Gastrocnemius medialis (tissue), 4 donors: ENCODE measurements around the gene CMIP.

ENCODE experiments used
- POLR2A ChIP-seq, 2 donors: fragments of 450-650 bp; IDR thresholded peaks; one replicate each; pipeline ENCODE4 v1.6.1; 2017; ENCODE audit warnings: antibody characterized with exemption in 2 of 2, mild to moderate bottlenecking in 2 of 2, moderate library complexity in 2 of 2
- TF ChIP-seq, protein P1 (sequence below), 5 experiments: fragments of 450-650 bp in 3 of 5; fragments of 200-600 bp in 2 of 5; sonication (generic) in 2 of 5; IDR thresholded peaks in 4 of 5; conservative IDR thresholded peaks in 1 of 5; 1 replicate in 4 of 5; 2 replicates in 1 of 5; pipeline ENCODE4 v1.5.1; 2016 to 2019; ENCODE audit warnings: antibody characterized with exemption in 5 of 5, mild to moderate bottlenecking in 3 of 5, moderate library complexity in 3 of 5

DNA sequence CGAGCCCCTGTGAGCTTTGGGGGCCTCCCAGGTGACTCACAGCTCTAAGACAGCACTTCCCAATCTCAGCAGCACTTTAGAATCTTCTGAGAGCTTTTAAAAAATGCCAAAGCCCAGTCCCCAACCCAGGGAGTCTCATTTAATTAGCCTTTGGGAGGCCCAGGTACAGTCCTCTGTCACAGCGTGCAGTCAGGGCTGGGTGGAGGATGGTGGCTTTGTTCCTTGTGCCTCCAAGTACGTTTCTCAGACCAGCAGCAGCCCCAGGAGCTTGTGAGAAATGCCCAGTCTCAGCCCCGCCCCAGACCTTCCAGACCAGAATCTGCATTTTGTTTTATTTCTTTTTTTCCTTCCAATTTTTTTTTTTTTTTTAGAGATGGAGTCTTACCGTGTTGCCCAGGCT is 27.4 kb upstream of the CMIP start:
- TF ChIP-seq POLR2A (IDR thresholded peaks at IDR 0.05), result no peak
- TF ChIP-seq, protein P1, sequence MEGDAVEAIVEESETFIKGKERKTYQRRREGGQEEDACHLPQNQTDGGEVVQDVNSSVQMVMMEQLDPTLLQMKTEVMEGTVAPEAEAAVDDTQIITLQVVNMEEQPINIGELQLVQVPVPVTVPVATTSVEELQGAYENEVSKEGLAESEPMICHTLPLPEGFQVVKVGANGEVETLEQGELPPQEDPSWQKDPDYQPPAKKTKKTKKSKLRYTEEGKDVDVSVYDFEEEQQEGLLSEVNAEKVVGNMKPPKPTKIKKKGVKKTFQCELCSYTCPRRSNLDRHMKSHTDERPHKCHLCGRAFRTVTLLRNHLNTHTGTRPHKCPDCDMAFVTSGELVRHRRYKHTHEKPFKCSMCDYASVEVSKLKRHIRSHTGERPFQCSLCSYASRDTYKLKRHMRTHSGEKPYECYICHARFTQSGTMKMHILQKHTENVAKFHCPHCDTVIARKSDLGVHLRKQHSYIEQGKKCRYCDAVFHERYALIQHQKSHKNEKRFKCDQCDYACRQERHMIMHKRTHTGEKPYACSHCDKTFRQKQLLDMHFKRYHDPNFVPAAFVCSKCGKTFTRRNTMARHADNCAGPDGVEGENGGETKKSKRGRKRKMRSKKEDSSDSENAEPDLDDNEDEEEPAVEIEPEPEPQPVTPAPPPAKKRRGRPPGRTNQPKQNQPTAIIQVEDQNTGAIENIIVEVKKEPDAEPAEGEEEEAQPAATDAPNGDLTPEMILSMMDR (IDR thresholded peaks at IDR 0.05 in 4 of 5, conservative IDR thresholded peaks at IDR 0.05 in 1 of 5), result no peak
